Posterior vena cava (tissue), 2 donors: Measurements from ENCODE around the gene SNTG2. TPM values are rescaled to one million over a fixed set of nuclear protein-coding genes. Genes with fewer than 3 reads are reported as not detected.
A peak's percentile ranks its signal among the peaks of the same experiment; 100 is the strongest.
"Not testable (repeated sequence)": the region's sequence is repeated elsewhere in the genome, so short reads cannot be mapped to it uniquely, and the experiment has no call there.

Experiments
- DNase-seq: peaks from one replicate; pipeline ENCODE4 v3.0.0-alpha.2; 2020; ENCODE audit warnings: low spot score
- intact Hi-C, 2 donors: fragments of 100-400 bp; cut with DNase I; formaldehyde crosslinking; loops; one replicate each; pipeline versions ENCODE4 v1.14.1 to v1.14.2; 2022 to 2023
- total RNA-seq, 2 donors: library from RNA; stranded (reverse); fragmentation: NEBNext Ultra II Directional; extraction: Animal tissue kit (Norgen Biotek cat#: 25700); gene quantifications; one replicate each; pipeline ENCODE4 v1.2.1, GENCODE V29; 2021
- donor health status: DM: yes; HTN: yes; CAD: no.
- donor health status: DM: yes; HTN: yes; CAD: no.

SNTG2 gene
- total RNA-seq, 2 donors from 2014 or later, result 5.2 to 6.2 TPM

- intact Hi-C loops, result no loop called here
- no peak for DNase-seq
Measured at GRCh38 chr2:1402064-1402463, 451.4 kb downstream of the SNTG2 start.

- no peak for DNase-seq
- intact Hi-C loops, result no loop called here
Measured at GRCh38 chr2:1403565-1403964, 452.9 kb downstream of the SNTG2 start.

DNA sequence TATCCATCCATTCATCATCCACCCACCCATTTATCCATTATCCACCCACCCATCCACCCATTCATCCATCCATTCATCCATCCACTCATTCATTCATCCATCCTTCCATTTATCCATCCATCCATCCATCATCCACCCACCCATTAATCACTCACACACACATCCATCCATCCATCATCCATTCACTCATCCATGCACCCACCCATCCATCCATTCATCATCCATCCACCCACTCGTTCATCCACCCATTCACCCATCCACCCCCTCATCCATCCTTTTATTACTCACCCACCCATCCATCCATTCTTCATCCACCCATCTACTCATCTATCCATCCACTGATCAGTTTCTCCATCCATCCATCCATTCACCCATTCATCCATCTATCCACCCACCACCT is 454.5 kb downstream of the SNTG2 start:
- DNase-seq, result no peak
- intact Hi-C loops, result no loop called here

GRCh38 chr2:1405967-1406366 is 455.3 kb downstream of the SNTG2 start:
- intact Hi-C loops, result no loop called here
- no peak for DNase-seq

GRCh38 chr2:1406434-1406833 is 455.8 kb downstream of the SNTG2 start:
- DNase-seq, result no peak
- intact Hi-C loops, result no loop called here

- intact Hi-C loops, result no loop called here
- DNase-seq, result no peak
Measured at GRCh38 chr2:1407950-1408675, 457.5 kb downstream of the SNTG2 start.

GRCh38 chr2:1413156-1413710 is 462.6 kb downstream of the SNTG2 start, which contains the start of gene TPO:
TSS of gene TPO (plus strand) at chr2:1413463. CDS start at chr2:1414409, 946 bp downstream.
- intact Hi-C loops, result no loop called here

DNA sequence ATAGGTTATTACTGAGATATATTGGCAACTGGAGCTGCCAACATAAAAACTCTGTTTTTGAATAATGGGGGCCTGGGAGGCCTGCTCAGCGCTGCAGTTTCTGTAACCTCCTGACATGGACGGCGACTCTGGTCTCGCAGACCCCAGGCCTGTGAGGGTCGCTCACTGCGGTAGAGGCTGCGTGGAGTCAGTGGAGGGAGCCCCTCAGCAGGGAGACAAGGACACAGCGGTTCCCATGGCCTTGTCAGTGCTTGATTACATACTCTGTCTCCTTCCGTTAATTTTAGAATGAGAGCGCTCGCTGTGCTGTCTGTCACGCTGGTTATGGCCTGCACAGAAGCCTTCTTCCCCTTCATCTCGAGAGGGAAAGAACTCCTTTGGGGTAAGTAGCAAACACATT is 463.5 kb downstream of the SNTG2 start:
- DNase-seq, result no peak
- intact Hi-C loops, result no loop called here

More at GRCh38 chr2:1413156-1413710, 462.6 kb downstream of the SNTG2 start, which contains the start of gene TPO:
- no peak for DNase-seq

DNA sequence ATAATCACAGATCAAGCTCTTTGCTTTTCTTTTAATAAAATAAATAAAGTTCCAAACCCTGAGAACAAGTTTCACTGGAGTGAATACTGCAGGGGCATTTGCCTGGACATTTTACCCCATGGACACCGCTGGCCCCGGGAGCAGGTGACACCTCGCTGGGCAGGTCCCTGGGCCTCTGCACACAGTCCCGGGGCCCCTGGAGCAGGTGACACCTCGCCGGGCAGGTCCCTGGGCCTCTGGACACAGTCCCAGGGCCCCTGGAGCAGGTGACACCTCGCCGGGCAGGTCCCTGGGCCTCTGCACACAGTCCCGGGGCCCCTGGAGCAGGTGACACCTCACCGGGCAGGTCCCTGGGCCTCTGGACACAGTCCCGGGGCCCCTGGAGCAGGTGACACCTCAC is 464.3 kb downstream of the SNTG2 start:
- intact Hi-C loops, result not testable (repeated sequence)
- peak; percentile 60 for DNase-seq

DNA sequence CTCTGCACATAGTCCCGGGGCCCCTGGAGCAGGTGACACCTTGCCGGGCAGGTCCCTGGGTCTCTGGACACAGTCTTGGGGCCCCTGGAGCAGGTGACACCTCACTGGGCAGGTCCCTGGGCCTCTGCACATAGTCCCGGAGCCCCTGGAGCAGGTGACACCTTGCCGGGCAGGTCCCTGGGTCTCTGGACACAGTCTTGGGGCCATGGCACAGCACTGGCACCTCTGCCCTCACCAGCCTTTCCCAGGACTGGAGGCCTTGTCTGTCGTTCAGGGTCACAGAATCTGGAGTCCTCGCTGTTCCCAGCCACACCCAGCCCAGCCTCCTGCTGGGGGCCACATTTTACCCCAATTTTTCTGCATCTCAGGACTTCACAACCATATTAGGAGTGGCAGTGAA is 464.9 kb downstream of the SNTG2 start:
- intact Hi-C loops, result no loop called here

More for the DNA sequence above, 464.9 kb downstream of the SNTG2 start:
- peak; percentile 47 for DNase-seq
